ENCODE measurements around the gene CHERP. TPM values are rescaled to one million over a fixed set of nuclear protein-coding genes. Genes with fewer than 3 reads are reported as not detected.

Gene CHERP
- total RNA-seq, 1 donor from 2014 or later = 34.3 TPM

DNA sequence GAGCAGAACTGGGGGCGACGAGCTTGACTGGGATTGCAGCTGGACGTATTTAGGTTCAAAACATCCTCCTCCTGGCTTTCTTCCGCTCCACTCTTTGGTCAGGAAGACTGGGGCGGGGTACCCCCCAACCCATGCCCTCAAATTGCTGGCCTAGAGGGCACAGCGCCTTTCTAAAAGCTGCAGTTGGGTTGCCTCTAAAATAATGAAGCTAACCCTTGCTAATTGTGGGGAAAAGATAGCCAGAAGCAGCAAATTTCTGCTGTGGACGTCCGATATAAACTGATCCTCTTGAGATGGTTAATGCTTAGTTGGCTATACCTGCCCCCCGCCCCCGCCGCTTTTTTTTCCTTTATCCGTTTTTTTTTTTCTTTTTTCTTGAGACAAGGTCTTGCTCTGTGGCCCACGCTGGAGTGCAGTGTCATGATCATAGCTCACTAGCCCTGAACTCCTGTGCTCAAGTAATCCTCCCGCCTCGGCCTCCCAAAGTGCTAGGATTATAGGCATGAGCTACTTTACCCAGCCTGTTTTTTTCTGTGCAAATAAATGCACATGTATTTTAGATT is 754 bp upstream of the CHERP start:
- DNase-seq (ENCODE audit: low spot score) = no peak

DNA sequence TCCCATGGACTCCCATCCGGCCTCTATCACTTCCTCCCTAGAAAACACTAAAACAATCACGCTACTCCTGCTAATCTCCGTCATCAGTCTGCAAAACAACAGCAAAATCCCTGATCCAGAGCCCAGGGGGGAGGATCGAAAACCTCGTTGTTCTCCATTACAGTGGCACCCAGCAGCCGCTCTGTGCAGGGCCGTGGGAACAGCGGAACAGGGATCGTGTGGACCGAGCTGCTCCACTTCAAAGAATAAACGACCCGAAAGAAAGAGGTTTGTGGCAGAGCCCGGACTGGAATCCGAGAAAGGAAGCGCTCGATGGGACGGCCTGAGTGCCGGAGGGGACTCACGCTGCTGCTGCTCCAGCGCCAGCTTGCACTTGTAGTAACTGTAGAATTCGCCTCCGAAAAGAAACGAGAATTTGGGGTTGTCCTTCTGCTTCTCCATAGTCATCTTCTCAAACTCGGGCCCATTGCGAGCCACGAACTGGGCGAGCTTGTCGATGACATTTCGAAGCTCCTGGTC is 652 bp downstream of the CHERP start:
- DNase-seq (ENCODE audit: low spot score) = no peak

DNA sequence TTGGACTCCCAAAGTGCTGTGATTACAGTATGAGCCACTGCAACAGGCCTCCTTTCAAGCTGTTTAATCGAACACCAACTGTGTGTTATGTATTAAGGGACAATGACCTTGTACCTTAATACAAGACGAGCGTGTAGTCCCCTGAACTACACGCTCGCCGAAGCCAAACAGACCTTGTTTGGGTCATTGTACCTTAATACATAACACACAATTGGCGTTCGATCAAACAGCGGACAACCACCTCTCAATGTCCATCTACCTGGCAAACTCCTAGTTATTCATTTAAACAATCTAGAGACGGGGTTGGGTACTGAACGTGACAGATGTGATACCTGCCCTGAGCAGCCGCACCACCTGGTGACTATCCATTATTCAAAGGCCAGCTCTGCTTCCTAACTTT is 1.3 kb downstream of the CHERP start:
- no peak for DNase-seq (ENCODE audit: low spot score)

DNA sequence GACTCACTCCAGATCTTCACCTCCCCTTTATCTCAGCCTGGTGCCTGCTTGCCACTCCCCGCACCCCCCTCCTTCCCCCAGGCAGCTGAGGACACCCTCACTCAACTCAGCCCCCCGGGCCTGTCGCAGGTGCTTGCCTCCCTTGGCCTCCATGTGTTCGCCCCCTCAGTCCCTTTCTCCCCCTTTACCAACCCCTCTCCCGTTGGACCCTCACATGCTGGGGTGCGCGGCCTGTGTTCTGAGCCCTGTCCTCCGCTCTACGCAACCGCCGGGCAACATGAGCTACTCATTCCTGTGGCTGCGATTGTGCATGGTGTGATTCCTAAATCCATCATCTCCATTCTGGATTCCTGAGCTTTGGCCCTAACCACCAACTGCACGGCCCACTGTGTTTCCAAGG is 5.1 kb downstream of the CHERP start:
- no peak for DNase-seq (ENCODE audit: low spot score)

DNA sequence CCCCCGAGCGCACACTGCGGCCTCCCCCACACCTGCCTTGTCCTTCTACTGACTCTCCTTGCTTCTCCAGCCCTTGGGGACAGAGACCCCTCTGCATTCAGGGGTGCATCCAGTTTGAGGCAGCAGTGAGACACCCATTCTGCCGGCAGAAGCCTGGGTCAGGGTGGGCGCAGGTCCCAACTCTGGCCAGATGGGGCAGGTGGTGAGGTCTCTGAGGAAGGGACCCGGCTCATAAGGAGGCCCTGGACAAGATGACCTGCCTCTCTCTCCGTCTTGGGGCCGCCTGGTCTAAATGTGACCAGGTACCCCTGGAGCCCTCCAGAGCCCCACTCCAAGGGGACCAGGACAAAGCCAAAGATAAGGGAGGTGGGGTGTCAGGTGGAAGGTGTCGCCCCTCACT is 6.1 kb downstream of the CHERP start:
- no peak for DNase-seq (ENCODE audit: low spot score)

DNA sequence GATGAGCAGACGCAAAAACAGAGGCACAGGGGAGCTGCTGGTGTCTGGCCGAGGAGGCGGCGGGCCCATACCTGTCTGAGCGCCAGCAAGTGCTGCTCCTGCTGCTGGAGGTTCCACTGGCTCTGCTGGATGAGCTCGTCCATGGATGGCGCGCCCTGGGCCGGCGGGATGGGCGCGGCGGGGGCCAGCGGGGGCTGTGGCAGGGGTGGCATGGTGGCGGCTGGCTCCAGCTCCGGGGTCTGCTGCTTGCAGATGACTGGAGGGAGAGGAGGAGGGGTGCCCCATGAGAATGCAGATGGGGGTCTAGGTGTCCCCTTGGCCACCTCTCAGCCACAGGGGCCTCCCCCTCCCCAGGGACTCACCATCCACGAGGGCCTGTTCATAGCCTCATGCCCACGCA is 6.9 kb downstream of the CHERP start:
- DNase-seq (ENCODE audit: low spot score) = no peak

DNA sequence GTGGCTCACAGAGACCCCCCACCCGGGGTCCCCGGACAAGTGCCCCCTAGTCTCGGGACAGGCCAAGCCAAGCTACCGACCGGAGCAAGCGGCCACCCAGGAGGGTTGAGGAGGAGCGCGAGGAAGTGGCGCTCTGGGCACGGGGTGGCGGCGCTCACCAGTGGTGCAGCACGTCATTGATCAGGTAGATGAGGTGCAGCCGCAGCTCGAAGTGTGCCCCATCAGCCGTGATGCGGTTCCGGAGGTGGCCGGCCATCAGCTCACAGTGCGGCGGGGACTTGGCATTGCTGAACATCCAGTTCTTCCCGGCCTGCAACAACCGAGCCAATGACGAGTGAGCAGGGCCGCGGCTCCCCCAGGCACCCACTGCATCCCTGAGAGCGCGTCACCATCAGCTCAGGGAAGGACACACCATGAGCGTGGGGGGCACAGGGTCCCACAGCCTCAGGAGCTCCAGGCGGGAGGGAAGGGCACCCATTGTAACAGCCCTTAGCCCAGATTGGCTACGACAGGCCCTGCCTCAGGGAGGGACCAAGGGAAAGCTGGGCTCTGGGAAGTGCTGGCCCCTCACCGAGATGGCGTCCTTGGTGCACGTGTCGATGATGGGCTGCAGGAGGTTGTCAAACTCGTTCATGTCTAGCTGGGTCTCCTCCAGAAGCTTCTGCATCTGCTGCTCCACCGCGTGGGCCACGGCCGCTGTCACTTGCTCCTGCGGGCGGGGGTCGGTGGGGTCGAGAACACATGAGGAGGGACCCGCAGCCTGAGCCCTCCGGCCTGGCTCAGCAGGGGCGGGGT is 9.6 kb downstream of the CHERP start:
- DNase-seq (ENCODE audit: low spot score) = no peak

DNA sequence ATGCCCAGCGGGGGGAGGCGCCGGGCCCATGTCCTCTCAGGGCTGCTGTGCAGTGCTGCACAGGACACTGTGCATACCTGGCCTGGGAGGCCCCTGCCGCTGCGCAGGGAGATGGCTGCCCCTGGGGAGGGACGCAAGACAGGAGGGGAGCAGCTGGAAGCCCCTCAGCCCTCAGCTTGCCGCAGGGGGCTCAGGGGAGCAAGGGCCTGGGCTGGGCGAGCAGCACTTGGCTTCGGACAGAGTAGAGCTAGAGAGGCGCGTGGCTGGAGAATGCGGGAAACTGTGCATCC is 10.9 kb downstream of the CHERP start:
- DNase-seq (ENCODE audit: low spot score) = no peak

DNA sequence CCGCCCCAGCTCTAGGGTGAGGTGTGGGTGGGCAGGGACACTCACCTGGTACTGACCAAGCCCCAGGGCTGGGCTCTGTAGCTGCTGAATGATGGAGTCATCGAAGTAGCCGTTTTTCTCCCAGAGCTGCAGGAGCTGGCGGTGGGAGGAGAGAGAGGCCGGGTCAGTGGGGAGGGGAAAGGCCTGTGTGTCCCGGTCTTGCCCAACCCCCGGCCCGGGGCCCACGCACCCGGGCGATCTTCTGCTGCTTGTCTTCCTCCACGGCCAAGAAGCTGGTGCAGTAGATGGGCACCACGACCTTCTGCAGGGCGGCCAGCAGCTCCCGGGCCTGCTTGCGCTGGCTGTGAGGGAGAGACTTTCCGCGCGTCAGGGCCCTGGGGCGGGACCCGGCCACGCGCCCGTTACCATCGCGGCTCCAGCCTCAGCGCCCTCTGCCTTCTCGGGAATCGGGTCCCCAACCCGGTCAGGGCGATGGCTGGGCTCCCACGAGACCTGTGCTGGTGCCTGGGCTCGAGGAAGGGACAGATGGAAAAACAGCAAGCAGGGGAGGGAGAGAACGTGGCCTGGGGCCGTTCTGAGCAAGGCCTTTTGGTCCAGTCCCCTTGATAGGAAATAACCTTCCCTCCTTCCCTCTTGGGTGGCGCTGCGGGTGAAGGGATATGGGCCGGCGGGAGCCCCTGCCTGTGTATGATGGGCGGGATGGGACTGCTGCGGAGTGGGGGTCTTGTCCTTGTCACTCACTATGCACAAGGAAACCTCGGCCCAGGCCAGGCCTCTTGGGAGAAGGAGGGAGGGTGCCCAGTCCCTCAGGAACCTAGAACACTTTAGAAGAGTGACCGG is 11.5 kb downstream of the CHERP start:
- DNase-seq (ENCODE audit: low spot score) = no peak

DNA sequence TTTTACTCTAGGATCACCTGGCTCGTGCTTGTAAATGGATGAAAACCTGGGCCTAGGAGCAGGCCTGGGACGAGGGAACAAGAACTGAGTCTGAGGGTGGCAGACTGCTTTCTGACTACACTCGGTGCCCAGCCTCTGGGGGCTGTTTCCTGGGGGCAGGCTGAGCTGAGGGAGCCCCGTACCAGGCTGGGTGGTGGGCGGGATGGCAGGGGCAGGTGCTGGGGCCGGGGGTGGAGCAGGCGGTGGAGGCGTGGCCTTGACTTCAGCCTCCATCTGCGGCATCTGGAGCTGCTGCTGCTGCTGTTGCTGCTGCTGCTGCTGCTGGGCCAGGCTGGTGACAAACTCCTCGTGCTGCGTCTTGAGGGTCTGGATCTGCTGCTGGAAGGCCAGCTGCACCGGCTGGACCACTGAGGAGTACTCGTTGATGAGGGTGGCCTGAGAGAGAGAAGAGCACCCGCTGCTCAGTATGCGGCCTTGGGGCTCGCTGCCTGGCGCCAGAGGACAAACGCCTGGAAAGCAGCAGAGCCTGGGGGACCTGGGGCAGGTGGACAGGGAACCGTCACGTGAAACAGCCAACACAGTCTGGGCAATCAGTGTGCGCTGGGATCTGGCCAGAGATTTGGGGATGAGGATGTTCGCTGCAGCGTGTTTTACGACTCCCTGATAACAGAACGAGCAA is 12.6 kb downstream of the CHERP start:
- DNase-seq (ENCODE audit: low spot score) = no peak

DNA sequence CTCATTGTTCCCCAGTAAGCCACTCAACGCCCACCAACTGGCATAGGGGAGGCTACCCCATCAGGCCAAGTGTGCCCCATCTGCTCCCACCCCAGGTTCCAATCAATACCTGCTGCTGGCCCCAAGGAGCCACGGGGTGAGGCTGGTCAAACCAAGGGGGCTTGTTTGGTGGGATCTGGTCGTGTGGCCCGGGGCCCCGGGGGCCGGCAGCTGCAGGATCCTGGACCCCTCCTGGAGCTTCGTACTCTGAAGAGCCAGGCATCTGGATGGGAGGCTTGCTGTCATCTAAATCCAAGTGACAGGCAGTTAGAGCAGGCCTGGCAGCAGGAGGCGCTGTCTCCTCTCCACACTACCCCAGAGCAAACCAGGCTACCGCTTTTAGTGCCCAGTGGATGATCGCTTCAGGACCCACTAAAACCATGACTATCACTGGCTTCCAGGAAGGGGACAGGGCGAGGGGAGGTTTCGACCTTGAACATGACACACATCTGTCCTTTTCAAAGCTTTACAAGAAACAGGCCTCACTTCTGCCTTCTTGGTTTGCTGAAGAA is 14.2 kb downstream of the CHERP start:
- no peak for DNase-seq (ENCODE audit: low spot score)

DNA sequence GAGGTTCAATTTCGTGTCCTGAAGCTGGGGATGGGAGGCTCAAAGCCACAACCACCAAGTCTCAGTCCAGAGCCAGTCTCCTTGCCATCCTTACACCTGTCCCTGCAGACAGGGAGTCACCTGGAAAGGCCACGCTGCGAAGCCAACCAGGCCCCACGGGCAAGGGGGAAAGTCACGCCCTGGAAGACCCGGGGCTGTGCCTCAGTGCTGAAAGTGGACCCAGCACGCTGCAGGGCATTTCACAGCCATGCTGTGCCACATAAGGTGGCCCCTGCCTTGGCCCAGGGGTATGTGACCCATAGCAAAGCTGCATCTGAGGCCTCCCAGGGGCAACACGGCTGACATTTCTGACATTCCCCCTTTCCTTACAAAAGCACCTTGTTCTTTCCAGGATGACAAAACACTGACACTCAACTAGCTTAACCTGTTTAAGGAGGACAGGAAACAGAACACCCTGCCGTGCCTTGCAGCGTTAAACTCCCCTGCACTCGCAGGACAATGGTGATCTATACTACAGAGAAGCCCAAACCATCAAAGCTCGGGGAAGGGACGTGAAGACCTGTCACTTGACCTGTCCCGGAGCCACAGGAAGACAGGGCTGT is 14.8 kb downstream of the CHERP start:
- no peak for DNase-seq (ENCODE audit: low spot score)

DNA sequence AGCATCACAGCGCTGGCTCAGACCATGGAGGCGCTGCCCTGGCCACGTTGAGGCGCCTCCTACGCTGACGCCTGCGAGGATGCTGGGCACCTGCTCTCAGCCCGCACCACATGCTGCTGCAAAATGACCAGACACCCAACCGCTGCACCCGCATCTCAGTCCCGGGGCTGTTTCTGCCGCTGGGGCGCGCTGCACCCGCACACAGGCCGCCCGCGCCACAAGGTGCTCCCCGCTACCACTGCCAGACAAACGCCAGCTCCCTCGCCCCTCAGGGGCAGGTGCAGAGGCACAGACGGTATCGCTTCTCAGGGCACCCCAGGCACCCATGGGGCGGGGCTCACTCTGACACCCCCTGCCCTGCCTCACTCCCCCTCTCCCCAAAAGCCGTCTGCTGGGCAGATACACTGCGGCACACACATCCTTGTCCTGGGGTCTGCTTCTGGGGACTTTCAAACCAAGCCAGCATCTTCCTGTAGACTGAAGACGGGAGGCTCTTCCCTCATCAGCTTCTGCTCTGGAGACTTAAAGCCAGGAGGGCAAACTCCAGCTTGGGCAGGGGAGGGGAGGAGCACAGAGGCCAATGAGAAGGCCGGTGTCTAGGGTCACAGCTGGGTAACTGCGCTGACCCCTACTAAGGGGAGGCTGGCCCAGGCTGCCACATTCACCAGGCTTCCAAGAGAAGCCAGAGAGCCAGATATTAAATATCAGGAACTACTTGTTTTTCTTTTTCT is 16.3 kb downstream of the CHERP start:
- no peak for DNase-seq (ENCODE audit: low spot score)

DNA sequence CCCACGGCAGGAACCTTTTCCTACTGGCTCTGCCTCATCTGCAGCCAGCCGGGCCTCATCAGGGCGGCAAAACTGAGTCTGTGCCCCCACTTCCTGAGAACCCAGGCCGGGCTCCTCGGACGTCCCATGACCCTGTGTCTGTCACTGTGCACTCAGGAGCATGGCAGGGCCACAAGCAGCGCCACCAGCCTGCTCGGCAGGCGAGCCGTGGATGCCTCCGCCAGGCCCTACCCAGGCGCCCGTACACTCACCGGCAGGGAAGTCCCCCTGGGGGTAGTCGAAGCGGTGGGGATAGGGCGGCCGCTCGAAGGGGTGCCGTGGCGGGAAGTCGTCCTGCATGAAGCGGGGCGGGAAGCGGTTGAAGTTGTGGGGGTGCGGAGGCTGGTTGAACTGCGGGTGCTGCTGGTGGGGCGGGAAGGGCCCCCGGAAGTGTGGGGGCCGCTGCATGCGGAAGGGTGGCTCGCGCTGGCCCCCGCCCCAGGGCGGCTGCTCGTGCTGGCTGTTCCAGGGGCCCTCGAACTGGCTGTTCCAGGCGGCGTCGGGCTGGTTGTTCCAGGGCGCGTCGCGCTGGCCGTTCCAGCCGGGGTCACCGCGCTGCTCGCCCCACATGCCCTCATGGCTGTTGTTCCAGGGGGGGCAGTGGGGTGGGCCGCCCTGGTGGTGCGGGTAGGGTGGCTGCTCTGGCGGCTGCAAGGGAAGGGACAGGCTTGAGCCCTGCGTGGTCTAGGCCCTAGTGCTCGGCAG is 17.1 kb downstream of the CHERP start:
- no peak for DNase-seq (ENCODE audit: low spot score)

DNA sequence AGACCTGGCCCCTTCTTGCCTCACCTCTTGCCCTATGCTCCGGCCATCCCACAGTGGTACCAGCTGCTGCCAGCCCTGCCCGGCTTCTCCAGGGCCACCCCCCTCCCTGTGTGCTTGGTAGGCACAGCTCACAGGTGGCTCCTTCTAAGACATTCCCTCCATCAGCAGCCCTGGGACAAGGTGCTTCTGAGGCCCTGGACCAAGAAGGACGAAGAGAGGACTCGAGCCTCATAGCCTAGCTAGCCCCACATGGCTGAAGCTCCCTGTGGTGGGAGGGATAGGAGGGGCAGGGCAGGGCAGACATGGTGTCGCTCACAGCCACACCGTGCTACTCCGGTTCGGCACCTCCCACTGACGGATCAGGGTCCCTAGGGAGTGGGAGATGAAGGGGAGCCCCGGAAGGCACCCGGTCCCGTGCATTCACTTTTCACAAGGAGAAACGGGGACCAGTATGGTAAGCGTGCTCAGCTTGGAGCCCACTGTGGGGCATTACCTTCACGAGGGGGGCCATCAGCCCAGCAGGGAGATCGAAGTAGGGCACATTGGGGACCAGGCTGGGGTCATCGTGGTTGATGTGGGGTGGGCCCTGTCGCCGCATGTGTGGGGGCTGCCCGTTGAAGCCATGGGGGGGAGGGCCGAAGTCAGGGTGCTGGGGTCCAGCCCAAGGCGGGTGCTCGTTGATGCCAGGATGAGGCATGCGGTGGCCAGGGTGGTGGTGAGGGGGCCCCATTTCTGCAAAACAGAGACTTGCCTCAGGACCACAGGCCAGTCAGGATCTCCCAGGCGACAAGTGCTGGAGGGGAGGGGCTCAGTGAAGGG is 19.5 kb downstream of the CHERP start:
- DNase-seq (ENCODE audit: low spot score) = no peak

DNA sequence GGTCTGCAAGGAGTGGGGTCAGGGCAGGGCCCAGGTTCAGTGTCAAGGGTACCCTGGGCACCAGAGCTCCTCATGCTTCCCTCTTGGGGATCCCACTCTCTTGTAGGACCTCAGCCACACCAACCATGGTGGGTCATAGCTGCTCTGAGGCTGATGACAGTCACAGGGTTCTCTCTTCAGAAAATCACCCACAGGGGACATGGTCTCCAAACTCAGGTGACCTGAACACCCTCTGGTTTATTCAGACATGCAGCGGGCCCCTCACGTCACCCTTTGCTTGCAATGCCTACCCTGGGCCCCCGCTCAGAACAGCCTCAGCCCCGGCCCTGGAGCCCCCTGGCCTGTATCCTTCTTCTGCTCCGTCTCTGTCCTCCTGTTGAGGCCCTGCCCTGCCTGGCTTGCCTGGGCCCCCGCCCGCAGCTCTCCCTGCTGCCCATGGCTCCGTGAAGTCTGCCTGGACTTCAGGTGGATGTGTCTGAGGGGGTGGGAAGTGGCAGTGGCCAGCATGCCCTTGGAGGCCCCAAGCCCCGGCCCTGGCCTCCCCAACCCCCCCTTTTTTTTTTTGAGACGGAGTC is 20.4 kb downstream of the CHERP start:
- DNase-seq (ENCODE audit: low spot score) = no peak

DNA sequence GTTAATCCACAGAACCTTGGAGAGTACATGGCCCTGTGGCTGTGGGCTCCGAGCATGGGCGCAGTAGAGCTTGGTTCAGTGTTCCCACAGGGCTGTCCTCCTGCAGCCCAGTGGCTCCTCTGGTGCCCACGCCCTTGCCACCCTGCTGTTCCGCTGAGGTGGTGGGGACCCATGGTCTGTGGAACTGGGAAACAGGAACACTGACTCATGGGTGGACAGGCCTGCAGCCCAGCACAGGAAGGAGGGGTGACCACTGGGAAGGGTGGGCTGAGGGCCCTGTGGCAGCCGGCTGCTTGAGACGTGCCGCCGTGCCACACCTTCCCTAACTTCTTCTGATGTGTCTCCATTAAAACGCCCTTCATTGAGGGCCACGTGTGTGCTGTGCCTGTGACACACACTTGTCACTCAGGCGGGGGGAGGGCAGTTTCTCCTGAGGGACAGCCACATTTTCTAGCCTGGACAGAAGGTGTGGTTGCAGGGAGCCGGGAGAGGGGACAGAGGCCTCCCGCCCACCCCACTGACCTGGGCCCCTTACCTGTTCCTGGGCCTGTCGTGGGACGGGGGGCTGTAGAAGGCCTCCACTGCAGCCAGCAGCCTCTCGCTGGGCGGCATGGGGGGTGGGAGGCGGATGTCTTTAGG is 21.1 kb downstream of the CHERP start:
- no peak for DNase-seq (ENCODE audit: low spot score)
